H1 (cell line): Measurements from ENCODE around the gene SPTLC3. TPM values are rescaled to one million over a fixed set of nuclear protein-coding genes. Genes with fewer than 3 reads are reported as not detected.

Source experiments
- CTCF ChIA-PET: fragments of 300-600 bp; sonication (Branson Sonifier 250); formaldehyde crosslinking; loops from one replicate; lab custom pipeline; 2021; ENCODE audit not compliant: partially characterized antibody; lab: Charles Lee
- POLR2A ChIA-PET: fragments of 300-600 bp; sonication (Branson Sonifier 250); formaldehyde crosslinking; loops from one replicate; lab custom pipeline; 2021; ENCODE audit warnings: inconsistent platforms; ENCODE audit not compliant: partially characterized antibody; lab: Charles Lee
- DNase-seq, 2 experiments: peaks; one replicate each; pipeline versions ENCODE4 v3.0.0 to v3.0.0-alpha.2; 2010 to 2022; ENCODE audit warnings: low spot score in 2 of 2, low read depth in 1 of 2, mixed read lengths in 1 of 2
- FAIRE-seq: peaks from 2 replicates; lab custom pipeline; 2011; peaks lifted over from hg19 to GRCh38; lab: Jason Lieb, UNC
- H2AFZ ChIP-seq: 2 replicates; pipeline ENCODE4 v1.8.1; 2012; ENCODE audit warnings: low read length, inconsistent platforms
- H2AK5ac ChIP-seq: 2 replicates; pipeline ENCODE4 v1.6.1; 2013; ENCODE audit warnings: low read depth, low read length
- H2BK120ac ChIP-seq: replicated peaks from 2 replicates; pipeline ENCODE3; 2013; ENCODE audit warnings: low read depth, low read length, inconsistent platforms
- H2BK12ac ChIP-seq: 2 replicates; pipeline ENCODE4 v1.6.1; 2013; ENCODE audit warnings: low read depth, low read length
- H2BK15ac ChIP-seq: 2 replicates; pipeline ENCODE4 v1.6.1; 2013; ENCODE audit warnings: low read length
- H2BK20ac ChIP-seq: 2 replicates; pipeline ENCODE4 v1.6.1; 2013; ENCODE audit warnings: low read length
- H2BK5ac ChIP-seq: 2 replicates; pipeline ENCODE4 v1.6.1; 2013; ENCODE audit warnings: low read depth, low read length
- H3K14ac ChIP-seq: 2 replicates; pipeline ENCODE4 v1.6.1; 2013; ENCODE audit warnings: inconsistent platforms; ENCODE audit not compliant: insufficient read length
- H3K18ac ChIP-seq: 2 replicates; pipeline ENCODE4 v1.6.1; 2013; ENCODE audit warnings: low read length; ENCODE audit errors: extremely low read depth
- H3K23ac ChIP-seq: 2 replicates; pipeline ENCODE4 v1.6.1; 2013; ENCODE audit warnings: inconsistent platforms; ENCODE audit not compliant: insufficient read length
- H3K23me2 ChIP-seq: 2 replicates; pipeline ENCODE4 v1.6.1; 2013; ENCODE audit warnings: low read depth, low read length
- H3K27ac ChIP-seq: 2 replicates; pipeline ENCODE4 v1.6.1; 2011; ENCODE audit warnings: low read depth, low read length, inconsistent platforms
- H3K27me3 ChIP-seq, 4 experiments: replicated peaks in 1 of 4; 1 replicate in 1 of 4; 2 replicates in 3 of 4; pipeline versions ENCODE4 v1.6.1 to v1.8.1; 2011 to 2013; ENCODE audit warnings: low read length in 3 of 4, mild to moderate bottlenecking in 3 of 4, inconsistent platforms in 2 of 4, mixed read lengths in 2 of 4, moderate library complexity in 1 of 4; ENCODE audit not compliant: control insufficient read depth in 3 of 4, insufficient read depth in 3 of 4; ENCODE audit errors: extremely low read depth in 1 of 4
- H3K36me3 ChIP-seq, 4 experiments: 2 replicates each; pipeline versions ENCODE4 v1.6.1 to v1.8.1; 2011 to 2013; ENCODE audit warnings: mild to moderate bottlenecking in 4 of 4, low read length in 3 of 4, moderate library complexity in 2 of 4, control low read depth in 1 of 4, inconsistent platforms in 1 of 4; ENCODE audit not compliant: insufficient read depth in 4 of 4, control insufficient read depth in 2 of 4
- H3K4ac ChIP-seq: replicated peaks from 2 replicates; pipeline ENCODE3; 2013; ENCODE audit warnings: low read length, low read depth, mixed read lengths, inconsistent platforms; ENCODE audit not compliant: insufficient read length
- H3K4me1 ChIP-seq, 4 experiments: replicated peaks in 1 of 4; 1 replicate in 1 of 4; 2 replicates in 3 of 4; pipeline versions ENCODE4 v1.6.1 to v1.8.1; 2011 to 2013; ENCODE audit warnings: low read length in 3 of 4, inconsistent platforms in 2 of 4, mixed read lengths in 1 of 4; ENCODE audit not compliant: insufficient read depth in 4 of 4, control insufficient read depth in 3 of 4
- H3K4me2 ChIP-seq, 2 experiments: 2 replicates each; pipeline versions ENCODE4 v1.6.1 to v1.8.1; 2011 to 2013; ENCODE audit warnings: low read depth in 2 of 2, low read length in 2 of 2, control low read depth in 1 of 2, inconsistent platforms in 1 of 2, mild to moderate bottlenecking in 1 of 2; ENCODE audit not compliant: insufficient read depth in 1 of 2
- H3K4me3 ChIP-seq, 4 experiments: fragments of 200-600, 300-600 bp in 1 of 4; sonication (generic), shearing (Covaris generic), sonication (Bioruptor Twin) in 1 of 4; 2 replicates each; pipeline versions ENCODE4 v1.5.1 to v1.8.1; 2011 to 2016; ENCODE audit warnings: low read length in 4 of 4, low read depth in 3 of 4, control low read depth in 2 of 4, inconsistent platforms in 2 of 4, mild to moderate bottlenecking in 2 of 4, mixed read lengths in 1 of 4, moderate library complexity in 1 of 4; ENCODE audit not compliant: insufficient read depth in 2 of 4; ENCODE audit errors: extremely low read depth in 1 of 4
- H3K56ac ChIP-seq: replicated peaks from 2 replicates; pipeline ENCODE3; 2013; ENCODE audit warnings: low read depth, mild to moderate bottlenecking, mixed read lengths, low read length, inconsistent platforms; ENCODE audit not compliant: insufficient read length
- H3K79me1 ChIP-seq: 2 replicates; pipeline ENCODE4 v1.6.1; 2013; ENCODE audit warnings: low read depth, low read length, control low read depth
- H3K79me2 ChIP-seq, 2 experiments: 2 replicates each; pipeline versions ENCODE4 v1.6.1 to v1.8.1; 2012 to 2013; ENCODE audit warnings: low read length in 2 of 2, mild to moderate bottlenecking in 2 of 2, inconsistent platforms in 1 of 2; ENCODE audit not compliant: insufficient read depth in 2 of 2, control insufficient read depth in 1 of 2
- H3K9ac ChIP-seq, 4 experiments: replicated peaks in 1 of 4; 1 replicate in 1 of 4; 2 replicates in 3 of 4; pipeline versions ENCODE4 v1.6.1 to v1.8.1; 2011 to 2013; ENCODE audit warnings: low read depth in 3 of 4, low read length in 3 of 4, control low read depth in 2 of 4, mild to moderate bottlenecking in 2 of 4, moderate library complexity in 2 of 4, inconsistent platforms in 1 of 4; ENCODE audit errors: extremely low read depth in 1 of 4
- H3K9me3 ChIP-seq, 2 experiments: 2 replicates each; pipeline versions ENCODE4 v1.6.1 to v1.8.1; 2012 to 2013; ENCODE audit warnings: mild to moderate bottlenecking in 2 of 2, moderate library complexity in 2 of 2, control low read depth in 1 of 2, inconsistent platforms in 1 of 2, low read depth in 1 of 2, low read length in 1 of 2, mixed read lengths in 1 of 2; ENCODE audit not compliant: insufficient read depth in 2 of 2
- H4K20me1 ChIP-seq, 2 experiments: replicated peaks in 1 of 2; 2 replicates each; pipeline versions ENCODE3 to v1.8.1; 2011 to 2013; ENCODE audit warnings: inconsistent platforms in 2 of 2, low read length in 2 of 2, mild to moderate bottlenecking in 1 of 2; ENCODE audit not compliant: insufficient read depth in 2 of 2, control insufficient read depth in 1 of 2
- H4K5ac ChIP-seq: 2 replicates; pipeline ENCODE4 v1.6.1; 2013; ENCODE audit warnings: low read length, low read depth, mixed read lengths, inconsistent platforms; ENCODE audit not compliant: insufficient read length
- H4K8ac ChIP-seq: 2 replicates; pipeline ENCODE4 v1.8.0; 2013; ENCODE audit warnings: mild to moderate bottlenecking, moderate library complexity, low read length, inconsistent platforms; ENCODE audit not compliant: insufficient read depth; ENCODE audit errors: extremely low read depth
- H4K91ac ChIP-seq: replicated peaks from 2 replicates; pipeline ENCODE3; 2013; ENCODE audit warnings: low read length, mixed read lengths, inconsistent platforms; ENCODE audit not compliant: insufficient read length
- BRCA1 ChIP-seq: IDR thresholded peaks from 2 replicates; pipeline ENCODE4 v1.6.1; 2012; ENCODE audit warnings: low read depth, low read length, improper control_type of control experiment
- CBX5 ChIP-seq: fragments of 300-800, 300-1000 bp; sonication (generic); IDR thresholded peaks from 2 replicates; pipeline ENCODE4 v1.7.1; 2016; ENCODE audit warnings: antibody characterized with exemption, low read length, low read depth
- EGR1 ChIP-seq: IDR thresholded peaks from 2 replicates; pipeline ENCODE4 v1.6.1; 2011; ENCODE audit warnings: low read depth, low read length, borderline replicate concordance
- EZH2 ChIP-seq: fragments of 200-600 bp; sonication (generic); IDR thresholded peaks from 2 replicates; pipeline ENCODE4 v1.7.1; 2012; ENCODE audit warnings: low read depth, mild to moderate bottlenecking, moderate library complexity, low read length, inconsistent platforms; ENCODE audit not compliant: severe bottlenecking
- KDM5A ChIP-seq: fragments of 200-600 bp; IDR thresholded peaks from 2 replicates; pipeline ENCODE4 v1.7.1; 2012; ENCODE audit warnings: mild to moderate bottlenecking, low read length, inconsistent platforms, mixed read lengths
- MAFK ChIP-seq: IDR thresholded peaks from 2 replicates; pipeline ENCODE4 v1.6.1; 2012; ENCODE audit warnings: low read depth, mild to moderate bottlenecking, improper control_type of control experiment, low read length
- NANOG ChIP-seq: IDR thresholded peaks from 2 replicates; pipeline ENCODE4 v1.6.1; 2011; ENCODE audit warnings: low read length, low read depth, mild to moderate bottlenecking, inconsistent platforms; ENCODE audit not compliant: insufficient read depth, poor library complexity, severe bottlenecking
- POLR2AphosphoS5 ChIP-seq: IDR thresholded peaks from 2 replicates; pipeline ENCODE4 v1.6.1; 2011; ENCODE audit warnings: low read depth, low read length
- SIRT6 ChIP-seq: IDR thresholded peaks from one replicate; pipeline ENCODE4 v1.7.1; 2012; ENCODE audit warnings: low read length, inconsistent platforms
- SIX5 ChIP-seq: IDR thresholded peaks from 2 replicates; pipeline ENCODE4 v1.6.1; 2011; ENCODE audit warnings: mild to moderate bottlenecking, low read depth, low read length
- TAF7 ChIP-seq: optimal IDR thresholded peaks from 2 replicates; pipeline ENCODE3; 2011; ENCODE audit warnings: low read depth, mild to moderate bottlenecking, inconsistent platforms, low read length, moderate library complexity, borderline replicate concordance
- TEAD4 ChIP-seq: IDR thresholded peaks from 2 replicates; pipeline ENCODE4 v1.6.1; 2012; ENCODE audit warnings: low read depth, low read length, inconsistent platforms, mixed read lengths
- ZNF274 ChIP-seq: IDR thresholded peaks from 2 replicates; pipeline ENCODE4 v1.7.0; 2012; ENCODE audit warnings: low read length, borderline replicate concordance; ENCODE audit errors: extremely low read depth
- WGBS, 2 experiments: shearing (Covaris generic) in 1 of 2; methylation state at CpG; one replicate each; pipeline versions ENCODE4 v1.1.6 to v1.1.7; 2013 to 2015; ENCODE audit warnings: low lambda C conversion rate in 2 of 2, mixed read lengths in 2 of 2, inconsistent platforms in 1 of 2, low coverage in 1 of 2, missing lambda C conversion rate in 1 of 2; ENCODE audit not compliant: insufficient replicate concordance in 2 of 2, insufficient coverage in 1 of 2, insufficient read length in 1 of 2; ENCODE audit errors: extremely low coverage in 1 of 2, missing lambda C conversion rate in 1 of 2; 5-methylcytosine and 5-hydroxymethylcytosine counted together
- polyA plus RNA-seq, 7 experiments: library from polyadenylated mRNA; depleted of rRNA in 3 of 7; stranded (reverse) in 5 of 7; unstranded in 2 of 7; fragments of >200 nt in 5 of 7; fragments of 200-250 nt in 2 of 7; gene quantifications; 1 replicate in 5 of 7; 2 replicates in 1 of 7; 4 replicates in 1 of 7; pipeline versions ENCODE4 v1.2.1 to v1.2.3, GENCODE V29; 2011 to 2013; ENCODE audit warnings: missing spikeins in 2 of 7, mixed read lengths in 2 of 7
- total RNA-seq: library from RNA; stranded (reverse); fragmentation: NEBNext Ultra II Directional; extraction: Animal tissue kit (Norgen Biotek cat#: 25700); gene quantifications from 2 replicates; pipeline ENCODE4 v1.2.1, GENCODE V29; 2021

SPTLC3 gene
- total and polyA plus RNA-seq, 2 of the 8 experiments (the other 6 are each of a cell fraction or from before 2014, with no cell fraction given): 0.23 to 0.82 TPM

- Histone ChIP-seq H2BK20ac (no peak overlapping the region), H3K9me3 (no peaks in the 10 kb centered on the region), H2BK12ac (no peak overlapping the region), H3K9ac (no peak overlapping the region), H4K5ac (no peak overlapping the region), H3K27ac (no peak overlapping the region), H3K56ac (no peak overlapping the region), H4K91ac (no peak overlapping the region), H3K18ac (no peak overlapping the region), H3K4me1 (peaks cover 0 to 8% (median 0%) of the 10 kb centered on the region in 4 experiments; a peak in 5 of 7 replicates), H2BK120ac (no peak overlapping the region), H3K4ac (no peak overlapping the region), H3K79me1 (no peaks in the 10 kb centered on the region), H2BK15ac (no peak overlapping the region), H3K27me3 (no peaks in the 10 kb centered on the region), H3K14ac (no peak overlapping the region), H2AFZ (no peak overlapping the region), H4K8ac (no peak overlapping the region), H3K4me3 (no peak overlapping the region), H3K36me3 (no peaks in the 10 kb centered on the region; a peak in 1 of 8 replicates), H3K23me2 (no peaks in the 10 kb centered on the region), H3K4me2 (no peak overlapping the region), H3K23ac (no peak overlapping the region), H4K20me1 (no peaks in the 10 kb centered on the region), H3K79me2 (no peaks in the 10 kb centered on the region), H2AK5ac (no peak overlapping the region), H2BK5ac (no peak overlapping the region)
- POLR2A ChIA-PET: no interaction called here
- no peak for TF ChIP-seq NANOG
- no peak for TF ChIP-seq TAF7
- TF ChIP-seq CBX5: no peak
- TF ChIP-seq BRCA1: no peak
- no peak for TF ChIP-seq MAFK
- no peak for TF ChIP-seq ZNF274
- TF ChIP-seq EGR1: no peak
- no peak for TF ChIP-seq EZH2
- TF ChIP-seq SIRT6: no peak
- TF ChIP-seq POLR2AphosphoS5: no peak
- TF ChIP-seq TEAD4: no peak
- no peak for TF ChIP-seq SIX5
- no peak for TF ChIP-seq KDM5A
- CTCF ChIA-PET: interaction anchor here (0.6 to 5.4 kb wide), 12 partner anchors 10 to 179 kb away, joined by 3 to 53 read pairs (median 4); no protein-coding TSS in a partner anchor
- no peak for DNase-seq
- 71% methylated on average over 1 of the region's 1 CpG; no CpG with 5 or more reads in 1 of the 2 experiments for WGBS, 2 experiments
- FAIRE-seq: no peak
Observed at GRCh38 chr20:13102694-13103093, 93.9 kb downstream of the SPTLC3 start.
